ENCODE results near the gene INSC.
A peak's percentile ranks its signal among the peaks of the same experiment; 100 is the strongest.

The INSC gene

GRCh38 chr11:15224466-15224865 lies 109.7 kb downstream of the INSC start:
- H3K9me3 ChIP-seq (ENCODE audit: control insufficient read depth, low read length): no peaks in the 10 kb centered on the region
- no peak for DNase-seq (ENCODE audit: low read depth)
- H3K9ac ChIP-seq (ENCODE audit: low read length): no peak overlapping the region
- H3K36me3 ChIP-seq (ENCODE audit: control insufficient read depth, insufficient read depth, low read length, severe bottlenecking): no peaks in the 10 kb centered on the region
- no peaks in the 10 kb centered on the region for H3K27me3 ChIP-seq (replicated peaks; ENCODE audit: control insufficient read depth, insufficient read depth, low read length)
- H3K4me3 ChIP-seq (ENCODE audit: low read length): no peak overlapping the region
- H3K4me1 ChIP-seq (ENCODE audit: control insufficient read depth, insufficient read depth, low read length): no peaks in the 10 kb centered on the region

DNA sequence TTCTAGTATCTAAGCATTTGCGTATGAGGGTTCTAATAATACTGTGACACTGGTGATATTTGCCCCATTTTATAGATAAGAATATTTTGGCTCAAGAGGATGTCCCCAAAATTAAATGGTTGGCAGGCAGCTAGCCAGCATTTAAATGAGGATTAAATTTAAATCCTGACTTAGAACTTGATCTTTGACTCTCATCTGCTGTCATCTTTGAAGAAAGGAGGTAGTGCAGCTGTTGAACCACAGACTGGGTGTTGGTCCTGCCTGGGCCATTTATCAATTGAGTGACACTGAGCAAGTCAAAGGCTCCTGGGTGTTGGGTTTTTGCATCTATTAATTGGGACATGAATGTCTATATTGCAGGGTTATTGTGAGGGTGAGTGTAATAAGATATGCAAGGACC lies 112.3 kb downstream of the INSC start:
- H3K9ac ChIP-seq (ENCODE audit: low read length): no peak overlapping the region
- DNase-seq (ENCODE audit: low read depth): no peak
- H3K4me1 ChIP-seq (ENCODE audit: control insufficient read depth, insufficient read depth, low read length): no peaks in the 10 kb centered on the region
- no peaks in the 10 kb centered on the region for H3K9me3 ChIP-seq (ENCODE audit: control insufficient read depth, low read length)
- H3K36me3 ChIP-seq (ENCODE audit: control insufficient read depth, insufficient read depth, low read length, severe bottlenecking): no peaks in the 10 kb centered on the region
- H3K4me3 ChIP-seq (ENCODE audit: low read length): no peak overlapping the region
- H3K27me3 ChIP-seq (replicated peaks; ENCODE audit: control insufficient read depth, insufficient read depth, low read length): no peaks in the 10 kb centered on the region

DNA sequence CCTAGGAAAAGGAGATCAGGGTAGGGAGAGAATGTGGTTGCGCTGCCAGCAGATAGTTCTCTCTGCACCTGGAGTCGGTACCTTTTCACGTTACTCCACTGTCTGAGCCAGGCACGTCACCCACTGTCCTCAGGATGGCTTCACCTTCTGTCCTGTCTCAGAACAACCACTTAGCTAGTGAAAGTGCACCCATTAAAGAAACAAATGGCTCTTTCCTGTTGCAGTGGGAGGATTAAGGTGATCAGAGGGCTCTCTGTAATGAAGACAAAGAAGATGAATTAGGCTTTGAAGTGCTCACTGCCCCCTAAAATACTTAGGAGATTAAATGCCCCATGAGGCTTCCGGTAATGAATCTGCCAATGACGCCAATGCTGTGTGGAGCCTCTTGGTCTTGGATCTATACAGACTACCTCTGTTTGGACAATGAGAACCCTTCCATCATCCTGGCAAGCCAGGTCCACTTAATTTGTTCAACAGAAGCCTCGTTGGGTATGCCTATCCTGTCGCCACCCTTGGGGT lies 113.7 kb downstream of the INSC start:
- DNase-seq (ENCODE audit: low read depth): no peak
- Histone ChIP-seq H3K36me3 (ENCODE audit: control insufficient read depth, insufficient read depth, low read length, severe bottlenecking) (no peaks in the 10 kb centered on the region), H3K9ac (ENCODE audit: low read length) (no peak overlapping the region), H3K4me1 (ENCODE audit: control insufficient read depth, insufficient read depth, low read length) (no peaks in the 10 kb centered on the region), H3K4me3 (ENCODE audit: low read length) (no peak overlapping the region), H3K27me3 (replicated peaks; ENCODE audit: control insufficient read depth, insufficient read depth, low read length) (no peaks in the 10 kb centered on the region), H3K9me3 (ENCODE audit: control insufficient read depth, low read length) (no peaks in the 10 kb centered on the region)

- Histone ChIP-seq H3K27me3 (replicated peaks; ENCODE audit: control insufficient read depth, insufficient read depth, low read length) (no peaks in the 10 kb centered on the region), H3K9me3 (ENCODE audit: control insufficient read depth, low read length) (no peaks in the 10 kb centered on the region), H3K4me3 (ENCODE audit: low read length) (no peak overlapping the region), H3K4me1 (ENCODE audit: control insufficient read depth, insufficient read depth, low read length) (no peaks in the 10 kb centered on the region), H3K36me3 (ENCODE audit: control insufficient read depth, insufficient read depth, low read length, severe bottlenecking) (no peaks in the 10 kb centered on the region), H3K9ac (ENCODE audit: low read length) (no peak overlapping the region)
- DNase-seq (ENCODE audit: low read depth): peak; percentile 63
Observed at GRCh38 chr11:15229069-15229468, 114.3 kb downstream of the INSC start.

- H3K36me3 ChIP-seq (ENCODE audit: control insufficient read depth, insufficient read depth, low read length, severe bottlenecking): no peaks in the 10 kb centered on the region
- no peaks in the 10 kb centered on the region for H3K27me3 ChIP-seq (replicated peaks; ENCODE audit: control insufficient read depth, insufficient read depth, low read length)
- H3K4me1 ChIP-seq (ENCODE audit: control insufficient read depth, insufficient read depth, low read length): no peaks in the 10 kb centered on the region
- no peaks in the 10 kb centered on the region for H3K9me3 ChIP-seq (ENCODE audit: control insufficient read depth, low read length)
- H3K9ac ChIP-seq (ENCODE audit: low read length): no peak overlapping the region
- H3K4me3 ChIP-seq (ENCODE audit: low read length): no peak overlapping the region
- no peak for DNase-seq (ENCODE audit: low read depth)
Observed at GRCh38 chr11:15232496-15232895, 117.8 kb downstream of the INSC start.

- Histone ChIP-seq H3K36me3 (ENCODE audit: control insufficient read depth, insufficient read depth, low read length, severe bottlenecking) (no peaks in the 10 kb centered on the region), H3K27me3 (replicated peaks; ENCODE audit: control insufficient read depth, insufficient read depth, low read length) (no peaks in the 10 kb centered on the region), H3K9me3 (ENCODE audit: control insufficient read depth, low read length) (no peaks in the 10 kb centered on the region), H3K9ac (ENCODE audit: low read length) (no peak overlapping the region), H3K4me3 (ENCODE audit: low read length) (no peak overlapping the region), H3K4me1 (ENCODE audit: control insufficient read depth, insufficient read depth, low read length) (no peaks in the 10 kb centered on the region)
- no peak for DNase-seq (ENCODE audit: low read depth)
Observed at GRCh38 chr11:15233371-15234165, 118.8 kb downstream of the INSC start.

DNA sequence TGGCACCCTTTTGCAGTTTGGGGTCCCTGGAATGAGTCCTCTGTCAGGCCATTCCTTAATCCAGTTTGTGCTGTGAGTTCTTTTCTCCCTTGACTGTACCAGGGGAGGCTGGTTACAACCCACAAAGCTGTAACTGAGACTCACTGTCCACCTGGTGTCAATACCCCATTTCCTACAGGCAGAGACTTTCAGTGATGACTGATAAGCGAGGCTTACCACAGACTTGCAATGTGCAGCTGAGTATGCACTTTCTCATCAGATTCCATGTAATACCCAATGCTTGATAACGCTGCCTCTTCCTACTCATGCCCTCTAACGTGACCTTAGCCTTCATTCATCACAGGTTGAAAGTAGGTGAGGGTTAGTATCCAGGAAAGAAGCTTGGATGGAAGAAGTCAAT lies 120.1 kb downstream of the INSC start:
- Histone ChIP-seq H3K4me1 (ENCODE audit: control insufficient read depth, insufficient read depth, low read length) (no peaks in the 10 kb centered on the region), H3K4me3 (ENCODE audit: low read length) (no peak overlapping the region), H3K9me3 (ENCODE audit: control insufficient read depth, low read length) (no peaks in the 10 kb centered on the region), H3K27me3 (replicated peaks; ENCODE audit: control insufficient read depth, insufficient read depth, low read length) (no peaks in the 10 kb centered on the region), H3K36me3 (ENCODE audit: control insufficient read depth, insufficient read depth, low read length, severe bottlenecking) (no peaks in the 10 kb centered on the region), H3K9ac (ENCODE audit: low read length) (no peak overlapping the region)
- no peak for DNase-seq (ENCODE audit: low read depth)

DNA sequence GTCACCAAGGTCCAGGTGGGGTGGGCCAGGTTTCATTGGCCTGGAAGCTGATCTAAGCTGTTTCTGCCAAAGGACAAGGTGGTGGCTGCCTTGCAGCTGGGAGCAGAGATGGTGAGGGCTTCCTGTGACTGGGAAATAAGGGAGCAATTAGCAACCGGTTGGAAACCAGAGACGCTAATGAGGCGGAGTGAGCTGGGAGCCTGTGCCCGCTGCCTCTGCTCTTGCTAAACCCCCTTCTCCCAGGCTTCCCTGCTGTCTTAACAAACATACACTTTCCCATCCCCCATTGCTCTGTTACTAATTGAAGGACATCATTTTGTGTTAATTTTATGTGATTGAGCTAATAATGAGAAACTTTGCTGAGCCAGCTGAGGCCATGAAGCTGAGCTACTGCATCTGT lies 121.8 kb downstream of the INSC start:
- Histone ChIP-seq H3K4me3 (ENCODE audit: low read length) (no peak overlapping the region), H3K4me1 (ENCODE audit: control insufficient read depth, insufficient read depth, low read length) (no peaks in the 10 kb centered on the region), H3K9me3 (ENCODE audit: control insufficient read depth, low read length) (no peaks in the 10 kb centered on the region), H3K27me3 (replicated peaks; ENCODE audit: control insufficient read depth, insufficient read depth, low read length) (no peaks in the 10 kb centered on the region), H3K9ac (ENCODE audit: low read length) (no peak overlapping the region), H3K36me3 (ENCODE audit: control insufficient read depth, insufficient read depth, low read length, severe bottlenecking) (no peaks in the 10 kb centered on the region)
- DNase-seq (ENCODE audit: low read depth): no peak

- Histone ChIP-seq H3K27me3 (replicated peaks; ENCODE audit: control insufficient read depth, insufficient read depth, low read length) (peaks cover 5% of the 10 kb centered on the region), H3K9ac (ENCODE audit: low read length) (no peak overlapping the region), H3K9me3 (ENCODE audit: control insufficient read depth, low read length) (no peaks in the 10 kb centered on the region), H3K36me3 (ENCODE audit: control insufficient read depth, insufficient read depth, low read length, severe bottlenecking) (no peaks in the 10 kb centered on the region), H3K4me1 (ENCODE audit: control insufficient read depth, insufficient read depth, low read length) (no peaks in the 10 kb centered on the region), H3K4me3 (ENCODE audit: low read length) (no peak overlapping the region)
- DNase-seq (ENCODE audit: low read depth): no peak
Observed at GRCh38 chr11:15238856-15239255, 124.1 kb downstream of the INSC start.

- DNase-seq (ENCODE audit: low read depth): no peak
- no peak overlapping the region for H3K9ac ChIP-seq (ENCODE audit: low read length)
- no peak overlapping the region for H3K4me3 ChIP-seq (ENCODE audit: low read length)
- H3K36me3 ChIP-seq (ENCODE audit: control insufficient read depth, insufficient read depth, low read length, severe bottlenecking): no peaks in the 10 kb centered on the region
- no peaks in the 10 kb centered on the region for H3K9me3 ChIP-seq (ENCODE audit: control insufficient read depth, low read length)
- H3K4me1 ChIP-seq (ENCODE audit: control insufficient read depth, insufficient read depth, low read length): no peaks in the 10 kb centered on the region
- no peaks in the 10 kb centered on the region for H3K27me3 ChIP-seq (replicated peaks; ENCODE audit: control insufficient read depth, insufficient read depth, low read length)
Observed at GRCh38 chr11:15248749-15249148, 134.0 kb downstream of the INSC start.

DNA sequence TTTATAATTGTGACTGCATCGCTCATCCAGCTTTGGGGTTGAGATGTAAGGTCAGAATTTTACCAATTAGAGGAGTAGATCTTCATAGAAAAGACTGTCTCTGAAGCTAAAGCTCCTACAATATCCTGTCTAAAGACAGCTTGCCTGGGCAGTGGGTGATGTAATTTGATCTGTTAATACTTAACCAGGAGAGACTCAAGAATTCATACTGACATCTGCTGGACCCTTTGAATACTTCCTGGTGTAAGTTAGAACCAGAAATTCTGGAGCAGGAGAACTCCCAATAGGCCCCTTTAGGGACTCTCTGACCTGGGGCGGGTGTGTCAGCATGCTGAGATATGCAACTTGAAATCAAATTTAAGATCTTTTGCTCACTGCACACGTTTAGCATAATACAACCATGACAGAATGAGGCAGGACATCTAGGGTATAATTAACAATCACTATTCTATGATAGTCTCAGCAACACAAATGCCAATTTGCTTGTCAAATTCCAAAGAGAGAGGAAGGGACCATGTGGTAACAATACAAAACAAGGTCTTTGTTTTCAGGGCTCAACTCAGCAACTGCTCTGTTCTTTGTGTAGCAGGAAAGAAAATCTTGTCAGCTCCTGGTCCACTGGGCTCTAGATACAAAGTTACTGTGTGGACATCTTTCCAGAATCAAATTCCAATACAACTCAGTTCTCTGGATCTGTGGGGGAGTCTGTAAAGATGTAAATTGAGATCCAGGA lies 143.9 kb downstream of the INSC start:
- peak; percentile 53 for DNase-seq (ENCODE audit: low read depth)
- Histone ChIP-seq H3K9ac (ENCODE audit: low read length) (no peak overlapping the region), H3K27me3 (replicated peaks; ENCODE audit: control insufficient read depth, insufficient read depth, low read length) (peaks cover 3% of the 10 kb centered on the region)

More for the DNA sequence above, 143.9 kb downstream of the INSC start:
- H3K36me3 ChIP-seq (ENCODE audit: control insufficient read depth, insufficient read depth, low read length, severe bottlenecking): no peaks in the 10 kb centered on the region
- H3K4me3 ChIP-seq (ENCODE audit: low read length): no peak overlapping the region
- H3K4me1 ChIP-seq (ENCODE audit: control insufficient read depth, insufficient read depth, low read length): no peaks in the 10 kb centered on the region
- no peaks in the 10 kb centered on the region for H3K9me3 ChIP-seq (ENCODE audit: control insufficient read depth, low read length)
